GM19023 (cell line): ENCODE results near the gene RNASE1.
"Not testable (repeated sequence)": the region's sequence is repeated elsewhere in the genome, so short reads cannot be mapped to it uniquely, and the experiment has no call there.

Source experiments
- ATAC-seq: cut with Tn5 transposase; IDR thresholded peaks from one replicate; pipeline ENCODE4 v1.9.1; 2021; ENCODE audit warnings: mild to moderate bottlenecking, moderate library complexity; ENCODE audit not compliant: unreplicated experiment

Gene RNASE1

DNA sequence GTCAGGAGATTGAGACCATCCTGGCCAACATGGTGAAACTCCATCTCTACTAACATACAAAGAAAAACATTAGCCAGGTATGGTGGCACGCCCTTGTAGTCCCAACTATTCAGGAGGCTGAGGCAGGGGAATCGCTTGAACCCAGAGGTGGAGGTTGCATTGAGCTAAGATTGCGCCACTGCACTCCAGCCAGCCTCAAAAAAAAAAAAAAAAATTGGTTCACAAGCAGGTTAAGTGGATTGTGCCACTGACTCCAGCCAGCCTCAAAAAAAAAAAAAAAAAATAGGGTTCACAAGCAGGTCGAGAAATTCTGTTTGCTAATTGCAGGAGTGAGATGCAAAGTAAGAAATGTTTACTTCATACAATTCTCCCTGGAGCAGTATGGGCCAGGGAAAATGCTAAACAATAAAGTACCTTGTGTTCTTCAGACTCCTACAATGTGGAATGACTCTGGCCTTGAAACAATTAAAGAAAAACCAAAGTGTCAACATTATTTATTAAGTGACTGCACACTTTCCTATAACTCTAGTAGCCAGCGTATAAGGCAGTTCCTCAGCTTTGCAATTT lies 28.3 kb downstream of the RNASE1 start:
- ATAC-seq, result no peak

GRCh38 chr14:20772650-20773049 lies 30.0 kb downstream of the RNASE1 start:
- ATAC-seq, result no peak

GRCh38 chr14:20769421-20769820 lies 33.2 kb downstream of the RNASE1 start:
- ATAC-seq, result no peak

DNA sequence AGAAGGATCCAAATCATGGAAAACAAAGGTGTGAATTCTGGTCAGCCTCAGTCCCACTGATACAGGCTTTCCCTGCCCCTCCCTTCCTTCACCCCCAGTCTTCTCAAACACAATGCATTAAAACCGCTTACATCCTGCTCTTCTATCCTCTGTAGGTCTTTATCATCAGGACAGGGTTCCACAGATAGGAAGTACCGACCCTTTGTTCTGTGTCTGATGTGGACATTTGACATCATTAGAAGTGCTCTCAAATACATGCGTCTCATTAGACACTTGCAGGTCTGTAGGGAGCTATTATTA lies 34.1 kb downstream of the RNASE1 start:
- no peak for ATAC-seq

DNA sequence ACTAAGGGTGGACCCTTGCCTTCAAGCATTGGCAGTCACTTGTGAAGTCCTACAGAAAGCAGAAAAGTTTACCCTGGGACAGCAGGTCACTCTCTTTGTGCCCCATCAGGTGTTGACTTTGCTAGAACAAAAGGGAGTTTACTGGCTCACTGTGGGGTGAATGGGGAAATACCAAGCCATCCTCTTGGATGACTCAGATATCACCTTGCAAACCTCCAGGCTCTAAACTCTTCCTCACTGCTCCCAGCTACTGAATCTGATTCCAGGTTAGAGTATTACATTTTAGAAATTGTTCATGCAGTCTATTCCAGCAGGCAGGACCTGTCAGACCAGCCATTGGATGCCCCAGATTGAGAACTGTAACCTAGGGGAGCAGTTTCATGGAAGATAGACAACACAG lies 41.7 kb downstream of the RNASE1 start:
- ATAC-seq, result no peak

- not testable (repeated sequence) for ATAC-seq
Observed at GRCh38 chr14:20759465-20759864, 43.2 kb downstream of the RNASE1 start.

DNA sequence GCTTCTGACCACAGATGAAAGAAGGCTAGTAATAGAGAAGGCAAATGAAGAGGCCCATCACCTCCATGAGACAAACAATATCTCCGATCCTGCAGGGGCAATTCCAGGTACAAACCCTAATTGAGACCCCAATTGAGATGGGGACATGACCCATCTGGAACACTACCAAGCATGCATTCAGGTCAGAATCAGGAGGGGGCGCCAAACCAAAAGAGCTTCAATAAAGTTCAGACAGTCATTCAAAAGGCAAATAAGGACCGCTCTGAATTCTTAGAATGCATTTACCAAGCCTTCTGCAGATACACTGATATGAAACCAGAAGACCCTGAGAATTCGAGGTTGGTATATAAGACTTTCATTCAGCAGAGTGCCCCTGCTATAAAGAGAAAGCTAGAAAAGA lies 44.7 kb downstream of the RNASE1 start:
- ATAC-seq, result no peak

- ATAC-seq, result no peak
Observed at GRCh38 chr14:20755037-20755436, 47.6 kb downstream of the RNASE1 start.

GRCh38 chr14:20754308-20754707 lies 48.3 kb downstream of the RNASE1 start:
- ATAC-seq, result no peak

- ATAC-seq, result no peak
Observed at GRCh38 chr14:20751963-20752562, 50.6 kb downstream of the RNASE1 start.
